Liver (tissue), 9 donors: Measurements from ENCODE around the gene SLCO4A1. TPM values are rescaled to one million over a fixed set of nuclear protein-coding genes. Genes with fewer than 3 reads are reported as not detected.

Experiments
- DNase-seq: peaks from one replicate; pipeline ENCODE4 v3.0.0-alpha.2; 2017; ENCODE audit warnings: low spot score
- H3K27ac ChIP-seq, 2 donors: one replicate each; pipeline ENCODE4 v1.7.0; 2013; ENCODE audit warnings: inconsistent platforms in 2 of 2, low read length in 2 of 2, control low read depth in 1 of 2, low read depth in 1 of 2, mild to moderate bottlenecking in 1 of 2
- H3K27me3 ChIP-seq, 4 donors: one replicate each; pipeline versions ENCODE4 v1.6.1 to v1.7.0; 2013; ENCODE audit warnings: low read length in 3 of 4, inconsistent platforms in 1 of 4, mild to moderate bottlenecking in 1 of 4, moderate library complexity in 1 of 4; ENCODE audit not compliant: control insufficient read depth in 4 of 4, insufficient read depth in 4 of 4
- H3K36me3 ChIP-seq, 4 donors: one replicate each; pipeline versions ENCODE4 v1.6.1 to v1.7.0; 2013; ENCODE audit warnings: low read length in 3 of 4, mild to moderate bottlenecking in 3 of 4, low read depth in 1 of 4, moderate library complexity in 1 of 4; ENCODE audit not compliant: control insufficient read depth in 4 of 4, insufficient read depth in 3 of 4
- H3K4me1 ChIP-seq, 4 donors: one replicate each; pipeline versions ENCODE4 v1.6.1 to v1.7.0; 2013; ENCODE audit warnings: low read length in 3 of 4, mild to moderate bottlenecking in 3 of 4, moderate library complexity in 1 of 4; ENCODE audit not compliant: control insufficient read depth in 4 of 4, insufficient read depth in 4 of 4
- H3K4me3 ChIP-seq, 3 donors: one replicate each; pipeline versions ENCODE4 v1.6.1 to v1.7.0; 2013; ENCODE audit warnings: low read length in 3 of 3, control low read depth in 1 of 3, low read depth in 1 of 3, mild to moderate bottlenecking in 1 of 3
- H3K9ac ChIP-seq, 2 donors: one replicate each; pipeline ENCODE4 v1.7.0; 2013; ENCODE audit warnings: low read length in 2 of 2, mild to moderate bottlenecking in 2 of 2, moderate library complexity in 2 of 2, control low read depth in 1 of 2, low read depth in 1 of 2
- H3K9me3 ChIP-seq, 4 donors: one replicate each; pipeline versions ENCODE4 v1.6.1 to v1.7.0; 2013; ENCODE audit warnings: low read length in 3 of 4; ENCODE audit not compliant: control insufficient read depth in 4 of 4
- EGR1 ChIP-seq, 2 donors: IDR thresholded peaks; 2 replicates each; pipeline ENCODE4 v1.6.1; 2016 to 2018; ENCODE audit warnings: antibody characterized with exemption in 2 of 2, low read depth in 2 of 2
- GABPA ChIP-seq, 2 donors: IDR thresholded peaks in 1 of 2; conservative IDR thresholded peaks in 1 of 2; 2 replicates each; pipeline ENCODE4 v1.6.1; 2016; ENCODE audit warnings: antibody characterized with exemption in 2 of 2, mild to moderate bottlenecking in 1 of 2, moderate library complexity in 1 of 2
- HNF4A ChIP-seq, 2 donors: conservative IDR thresholded peaks; 2 replicates each; pipeline ENCODE4 v1.6.1; 2016; ENCODE audit warnings: antibody characterized with exemption in 2 of 2, mild to moderate bottlenecking in 2 of 2
- HNF4G ChIP-seq: IDR thresholded peaks from 2 replicates; pipeline ENCODE4 v1.6.1; 2016; ENCODE audit warnings: antibody characterized with exemption
- JUND ChIP-seq, 2 donors: IDR thresholded peaks; 2 replicates each; pipeline ENCODE4 v1.6.1; 2016; ENCODE audit warnings: antibody characterized with exemption in 2 of 2
- RAD21 ChIP-seq, 2 donors: IDR thresholded peaks; 2 replicates each; pipeline ENCODE4 v1.6.1; 2016; ENCODE audit warnings: antibody characterized with exemption in 2 of 2, mild to moderate bottlenecking in 2 of 2
- RXRA ChIP-seq, 2 donors: IDR thresholded peaks; 2 replicates each; pipeline ENCODE4 v1.6.1; 2017 to 2018; ENCODE audit warnings: antibody characterized with exemption in 2 of 2, mild to moderate bottlenecking in 1 of 2
- SP1 ChIP-seq: IDR thresholded peaks from 2 replicates; pipeline ENCODE4 v1.6.1; 2018; ENCODE audit warnings: antibody characterized with exemption, mild to moderate bottlenecking
- WGBS: extraction: QIAGEN DNeasy Blood & Tissue Kit; methylation state at CpG from one replicate; pipeline ENCODE4 v1.1.7; 2013; 5-methylcytosine and 5-hydroxymethylcytosine counted together
- polyA plus RNA-seq, 2 donors: library from polyadenylated mRNA; stranded (reverse) in 1 of 2; unstranded in 1 of 2; fragments of 200-250 nt in 1 of 2; fragments of >200 nt in 1 of 2; fragmentation: Nextera tagmentation in 1 of 2; extraction: Ambion mirVana in 1 of 2; gene quantifications; one replicate each; pipeline versions ENCODE4 v1.2.1 to v1.2.3, GENCODE V29; 2013 to 2015
- total RNA-seq, 2 donors: library from RNA; depleted of rRNA; stranded (reverse); fragments of >200 nt; gene quantifications; one replicate each; pipeline ENCODE4 v1.2.3, GENCODE V29; 2014
- TF ChIP-seq, protein P1 (sequence below): fragments of 150-350 bp; IDR thresholded peaks from 2 replicates; pipeline ENCODE4 v1.5.1; 2017; ENCODE audit warnings: improper control_type of control experiment, low read depth, low read length; ENCODE audit not compliant: missing input control
- TF ChIP-seq, protein P2 (sequence below): IDR thresholded peaks from 2 replicates; pipeline ENCODE4 v1.6.1; 2016; ENCODE audit warnings: antibody characterized with exemption
- TF ChIP-seq, protein P3 (sequence below): IDR thresholded peaks from 2 replicates; pipeline ENCODE4 v1.6.1; 2016; ENCODE audit warnings: antibody characterized with exemption
- TF ChIP-seq, protein P4 (sequence below): IDR thresholded peaks from 2 replicates; pipeline ENCODE4 v1.6.1; 2016; ENCODE audit warnings: antibody characterized with exemption, mild to moderate bottlenecking
- donor health status: healthy.
- donor health status: healthy.
- donor health status: healthy.
- donor health status: healthy.
- donor health status: healthy.

Gene SLCO4A1
- total and polyA plus RNA-seq, 4 donors, result 1.3 to 4.3 (median 2.6) TPM

DNA sequence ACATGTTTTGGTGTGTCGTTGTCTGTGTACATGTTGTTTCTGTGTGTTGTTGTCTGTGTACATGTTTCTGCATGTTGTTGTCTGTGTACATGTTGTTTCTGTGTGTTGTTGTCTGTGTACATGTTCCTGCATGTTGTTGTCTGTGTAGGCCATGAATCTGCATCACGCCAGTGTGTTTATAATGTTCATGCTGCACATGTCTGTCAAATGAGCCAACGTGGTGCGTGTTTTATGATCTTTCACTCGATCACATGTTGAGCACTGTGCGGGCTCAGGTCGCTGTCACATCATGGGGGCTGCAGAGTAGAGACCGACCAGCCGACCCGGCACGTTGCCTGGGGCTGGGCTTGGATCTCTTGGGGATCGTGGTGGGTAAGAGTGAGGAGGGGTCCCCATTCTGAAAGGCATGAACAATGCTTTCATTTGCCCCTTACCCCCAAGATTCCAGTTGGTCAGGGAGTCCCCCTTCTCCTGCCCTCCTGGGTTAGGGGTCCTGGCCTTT, 26.5 kb upstream of the SLCO4A1 start:
- DNase-seq, result no peak

DNA sequence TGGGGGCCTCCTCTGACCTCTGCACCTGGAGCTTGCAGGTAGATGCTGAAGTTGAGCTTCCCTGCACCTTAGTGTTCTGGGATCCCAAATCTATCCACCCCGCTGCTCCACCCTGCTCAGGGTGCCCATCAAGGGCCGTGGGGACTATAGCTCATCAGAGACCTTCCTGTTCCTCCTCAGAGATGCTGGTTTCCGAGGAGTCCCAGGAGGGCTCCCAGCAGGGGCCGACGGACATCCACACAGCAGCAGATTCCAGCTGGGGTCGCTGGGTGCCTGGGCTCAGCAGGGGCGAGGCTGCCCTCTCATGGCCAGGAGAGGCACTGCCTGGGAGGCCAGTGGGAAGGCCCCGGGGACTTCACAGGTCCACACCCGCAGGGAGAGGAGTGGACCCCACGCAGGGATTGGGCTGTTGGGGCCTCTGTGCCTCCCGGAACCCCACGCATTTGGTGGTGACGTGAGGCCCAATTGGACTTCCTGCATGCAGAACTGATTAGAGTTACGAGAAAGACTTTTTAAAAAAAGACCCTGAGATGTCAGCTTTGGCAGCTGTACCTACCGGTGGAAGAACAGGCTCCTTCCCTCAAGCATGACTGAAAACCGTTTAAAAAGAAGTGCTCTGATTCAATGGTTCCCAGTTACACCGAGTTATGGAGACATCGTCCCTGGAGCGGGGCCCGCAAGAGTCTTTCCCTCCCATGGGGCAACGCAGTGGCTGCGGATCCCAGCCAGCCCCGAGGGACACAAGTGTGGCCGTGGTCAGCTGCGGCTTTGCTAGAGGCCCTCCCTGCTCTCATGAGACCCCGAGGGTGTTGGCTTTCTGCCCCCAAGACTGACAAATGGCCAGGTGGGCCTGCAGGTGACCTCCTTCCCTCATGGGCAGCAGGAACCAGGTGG, 25.3 kb upstream of the SLCO4A1 start:
- Histone ChIP-seq H3K36me3 (no peaks in the 10 kb centered on the region), H3K4me1 (peaks cover 0 to 3% (median 0%) of the 10 kb centered on the region in 4 donors), H3K4me3 (no peak overlapping the region), H3K9me3 (no peaks in the 10 kb centered on the region), H3K27me3 (peaks cover 0 to 3% (median 0%) of the 10 kb centered on the region in 4 donors), H3K27ac (peak overlapping the region in 1 of 2 donors; percentile 38), H3K9ac (no peak overlapping the region)
- WGBS, result 39% methylated on average over 26 of the region's 26 CpGs
- peak; percentile 79 for DNase-seq
- TF ChIP-seq JUND (IDR thresholded peaks at IDR 0.05) (no peak), RAD21 (IDR thresholded peaks at IDR 0.05) (peak; percentile 87 to 93), HNF4A (conservative IDR thresholded peaks at IDR 0.05) (no peak)
- TF ChIP-seq, protein P1, sequence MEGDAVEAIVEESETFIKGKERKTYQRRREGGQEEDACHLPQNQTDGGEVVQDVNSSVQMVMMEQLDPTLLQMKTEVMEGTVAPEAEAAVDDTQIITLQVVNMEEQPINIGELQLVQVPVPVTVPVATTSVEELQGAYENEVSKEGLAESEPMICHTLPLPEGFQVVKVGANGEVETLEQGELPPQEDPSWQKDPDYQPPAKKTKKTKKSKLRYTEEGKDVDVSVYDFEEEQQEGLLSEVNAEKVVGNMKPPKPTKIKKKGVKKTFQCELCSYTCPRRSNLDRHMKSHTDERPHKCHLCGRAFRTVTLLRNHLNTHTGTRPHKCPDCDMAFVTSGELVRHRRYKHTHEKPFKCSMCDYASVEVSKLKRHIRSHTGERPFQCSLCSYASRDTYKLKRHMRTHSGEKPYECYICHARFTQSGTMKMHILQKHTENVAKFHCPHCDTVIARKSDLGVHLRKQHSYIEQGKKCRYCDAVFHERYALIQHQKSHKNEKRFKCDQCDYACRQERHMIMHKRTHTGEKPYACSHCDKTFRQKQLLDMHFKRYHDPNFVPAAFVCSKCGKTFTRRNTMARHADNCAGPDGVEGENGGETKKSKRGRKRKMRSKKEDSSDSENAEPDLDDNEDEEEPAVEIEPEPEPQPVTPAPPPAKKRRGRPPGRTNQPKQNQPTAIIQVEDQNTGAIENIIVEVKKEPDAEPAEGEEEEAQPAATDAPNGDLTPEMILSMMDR, result peak; percentile 91
- TF ChIP-seq, protein P2, sequence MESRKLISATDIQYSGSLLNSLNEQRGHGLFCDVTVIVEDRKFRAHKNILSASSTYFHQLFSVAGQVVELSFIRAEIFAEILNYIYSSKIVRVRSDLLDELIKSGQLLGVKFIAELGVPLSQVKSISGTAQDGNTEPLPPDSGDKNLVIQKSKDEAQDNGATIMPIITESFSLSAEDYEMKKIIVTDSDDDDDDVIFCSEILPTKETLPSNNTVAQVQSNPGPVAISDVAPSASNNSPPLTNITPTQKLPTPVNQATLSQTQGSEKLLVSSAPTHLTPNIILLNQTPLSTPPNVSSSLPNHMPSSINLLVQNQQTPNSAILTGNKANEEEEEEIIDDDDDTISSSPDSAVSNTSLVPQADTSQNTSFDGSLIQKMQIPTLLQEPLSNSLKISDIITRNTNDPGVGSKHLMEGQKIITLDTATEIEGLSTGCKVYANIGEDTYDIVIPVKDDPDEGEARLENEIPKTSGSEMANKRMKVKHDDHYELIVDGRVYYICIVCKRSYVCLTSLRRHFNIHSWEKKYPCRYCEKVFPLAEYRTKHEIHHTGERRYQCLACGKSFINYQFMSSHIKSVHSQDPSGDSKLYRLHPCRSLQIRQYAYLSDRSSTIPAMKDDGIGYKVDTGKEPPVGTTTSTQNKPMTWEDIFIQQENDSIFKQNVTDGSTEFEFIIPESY, result no peak

More for the DNA sequence above, 26.5 kb upstream of the SLCO4A1 start:
- 88% methylated on average over 12 of the region's 12 CpGs for WGBS
- H3K27me3 ChIP-seq, result no peaks in the 10 kb centered on the region
- no peak overlapping the region for H3K4me3 ChIP-seq
- no peak for TF ChIP-seq HNF4A (conservative IDR thresholded peaks at IDR 0.05)
- no peak for TF ChIP-seq JUND (IDR thresholded peaks at IDR 0.05)
- TF ChIP-seq SP1, result no peak
- TF ChIP-seq, protein P2, result no peak
- no peak for TF ChIP-seq RXRA (IDR thresholded peaks at IDR 0.05)
- TF ChIP-seq EGR1 (IDR thresholded peaks at IDR 0.05; ENCODE audit: low read depth in 2 of 2), result no peak
- TF ChIP-seq GABPA (IDR thresholded peaks at IDR 0.05 in 1 of 2, conservative IDR thresholded peaks at IDR 0.05 in 1 of 2), result no peak
- TF ChIP-seq, protein P3, sequence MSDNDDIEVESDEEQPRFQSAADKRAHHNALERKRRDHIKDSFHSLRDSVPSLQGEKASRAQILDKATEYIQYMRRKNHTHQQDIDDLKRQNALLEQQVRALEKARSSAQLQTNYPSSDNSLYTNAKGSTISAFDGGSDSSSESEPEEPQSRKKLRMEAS, result no peak
- TF ChIP-seq RAD21 (IDR thresholded peaks at IDR 0.05), result no peak
- TF ChIP-seq, protein P4, sequence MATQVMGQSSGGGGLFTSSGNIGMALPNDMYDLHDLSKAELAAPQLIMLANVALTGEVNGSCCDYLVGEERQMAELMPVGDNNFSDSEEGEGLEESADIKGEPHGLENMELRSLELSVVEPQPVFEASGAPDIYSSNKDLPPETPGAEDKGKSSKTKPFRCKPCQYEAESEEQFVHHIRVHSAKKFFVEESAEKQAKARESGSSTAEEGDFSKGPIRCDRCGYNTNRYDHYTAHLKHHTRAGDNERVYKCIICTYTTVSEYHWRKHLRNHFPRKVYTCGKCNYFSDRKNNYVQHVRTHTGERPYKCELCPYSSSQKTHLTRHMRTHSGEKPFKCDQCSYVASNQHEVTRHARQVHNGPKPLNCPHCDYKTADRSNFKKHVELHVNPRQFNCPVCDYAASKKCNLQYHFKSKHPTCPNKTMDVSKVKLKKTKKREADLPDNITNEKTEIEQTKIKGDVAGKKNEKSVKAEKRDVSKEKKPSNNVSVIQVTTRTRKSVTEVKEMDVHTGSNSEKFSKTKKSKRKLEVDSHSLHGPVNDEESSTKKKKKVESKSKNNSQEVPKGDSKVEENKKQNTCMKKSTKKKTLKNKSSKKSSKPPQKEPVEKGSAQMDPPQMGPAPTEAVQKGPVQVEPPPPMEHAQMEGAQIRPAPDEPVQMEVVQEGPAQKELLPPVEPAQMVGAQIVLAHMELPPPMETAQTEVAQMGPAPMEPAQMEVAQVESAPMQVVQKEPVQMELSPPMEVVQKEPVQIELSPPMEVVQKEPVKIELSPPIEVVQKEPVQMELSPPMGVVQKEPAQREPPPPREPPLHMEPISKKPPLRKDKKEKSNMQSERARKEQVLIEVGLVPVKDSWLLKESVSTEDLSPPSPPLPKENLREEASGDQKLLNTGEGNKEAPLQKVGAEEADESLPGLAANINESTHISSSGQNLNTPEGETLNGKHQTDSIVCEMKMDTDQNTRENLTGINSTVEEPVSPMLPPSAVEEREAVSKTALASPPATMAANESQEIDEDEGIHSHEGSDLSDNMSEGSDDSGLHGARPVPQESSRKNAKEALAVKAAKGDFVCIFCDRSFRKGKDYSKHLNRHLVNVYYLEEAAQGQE, result no peak
- TF ChIP-seq HNF4G, result no peak
- H3K27ac ChIP-seq, result no peak overlapping the region
- H3K36me3 ChIP-seq, result no peaks in the 10 kb centered on the region
- no peak overlapping the region for H3K9ac ChIP-seq
- peaks cover 0 to 3% (median 0%) of the 10 kb centered on the region in 4 donors for H3K4me1 ChIP-seq
- H3K9me3 ChIP-seq, result no peaks in the 10 kb centered on the region
